GM21528 (cell line): Measurements from ENCODE around the gene PKHD1.

Source experiments
- ATAC-seq: cut with Tn5 transposase; IDR thresholded peaks from one replicate; pipeline ENCODE4 v1.9.1; 2021; ENCODE audit warnings: mild to moderate bottlenecking, moderate library complexity; ENCODE audit not compliant: unreplicated experiment, low FRiP score

The PKHD1 gene

DNA sequence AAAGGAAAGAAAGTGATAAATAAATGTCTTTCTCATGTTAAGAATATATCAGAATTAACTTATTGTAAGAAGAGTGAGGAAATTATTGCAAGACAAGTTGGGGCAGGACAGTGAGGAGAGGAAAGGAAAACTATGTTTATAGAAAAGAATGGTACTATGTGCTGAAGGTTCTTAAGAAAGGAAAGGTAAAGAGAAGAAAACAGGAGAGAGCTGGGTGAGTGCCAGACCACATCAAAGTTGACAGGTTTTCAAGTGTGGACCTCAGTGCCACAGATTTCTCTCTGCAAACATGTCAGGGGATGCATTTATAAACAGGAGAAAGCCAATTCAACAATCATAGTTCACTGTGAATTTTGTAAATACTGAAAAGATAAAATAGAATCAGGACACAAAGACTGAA, 439.2 kb downstream of the PKHD1 start:
- no peak for ATAC-seq

DNA sequence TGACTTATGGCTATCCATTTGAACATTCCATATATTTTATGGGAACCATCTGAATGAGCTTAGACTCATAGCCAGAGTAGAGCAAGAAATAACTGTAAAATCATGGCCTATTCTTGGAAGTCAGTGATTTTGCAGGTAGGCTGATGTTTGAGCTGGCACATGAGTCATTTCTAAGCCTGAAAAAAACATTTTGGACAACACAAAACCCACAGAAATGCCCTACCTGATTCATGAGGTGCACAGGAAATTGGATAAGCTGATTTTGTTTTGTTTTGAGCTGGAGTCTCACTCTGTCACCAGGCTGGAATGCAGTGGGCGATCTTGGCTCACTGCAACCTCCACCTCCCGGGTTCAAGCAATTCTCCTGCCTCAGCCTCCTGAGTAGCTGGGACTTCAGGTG, 443.0 kb downstream of the PKHD1 start:
- ATAC-seq = no peak

DNA sequence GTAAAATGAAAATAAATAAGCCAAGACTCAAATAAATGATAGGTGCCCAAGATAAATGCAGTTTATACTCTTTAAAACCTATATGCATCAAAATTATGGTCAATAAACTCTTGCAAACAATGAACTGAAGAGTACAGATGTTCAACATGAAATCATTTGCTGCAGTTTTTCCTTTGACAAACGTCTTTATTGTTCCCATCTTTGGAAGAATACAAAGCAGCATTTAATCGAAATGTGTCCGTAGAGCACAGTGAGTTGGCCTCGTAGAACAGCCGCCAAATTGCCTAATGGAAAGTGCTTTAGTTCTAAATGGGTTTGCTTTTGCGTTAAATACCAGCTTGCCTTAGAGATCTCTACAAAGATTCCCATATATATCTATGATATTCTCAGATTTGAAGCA, 447.4 kb downstream of the PKHD1 start:
- no peak for ATAC-seq

GRCh38 chr6:51633424-51633823, 454.0 kb downstream of the PKHD1 start:
- ATAC-seq = no peak

DNA sequence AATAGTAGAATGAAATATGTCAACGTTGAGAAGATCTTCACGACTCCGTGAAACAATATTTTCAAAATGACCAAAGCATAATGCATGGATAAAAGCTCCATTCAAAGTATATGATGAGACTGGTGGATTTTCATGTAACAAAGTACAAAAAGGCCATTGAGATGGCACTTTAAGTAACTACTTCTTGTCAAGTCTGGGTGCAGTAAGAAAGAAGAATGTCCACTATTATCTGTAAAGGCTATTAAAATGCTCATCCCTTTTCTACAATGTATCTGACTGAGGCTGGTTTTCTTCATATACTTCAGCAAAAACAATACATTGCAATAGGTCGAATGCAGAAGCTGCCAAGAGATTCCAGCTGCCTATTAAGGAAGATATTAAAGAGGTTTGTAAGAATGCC, 457.4 kb downstream of the PKHD1 start:
- ATAC-seq = no peak

DNA sequence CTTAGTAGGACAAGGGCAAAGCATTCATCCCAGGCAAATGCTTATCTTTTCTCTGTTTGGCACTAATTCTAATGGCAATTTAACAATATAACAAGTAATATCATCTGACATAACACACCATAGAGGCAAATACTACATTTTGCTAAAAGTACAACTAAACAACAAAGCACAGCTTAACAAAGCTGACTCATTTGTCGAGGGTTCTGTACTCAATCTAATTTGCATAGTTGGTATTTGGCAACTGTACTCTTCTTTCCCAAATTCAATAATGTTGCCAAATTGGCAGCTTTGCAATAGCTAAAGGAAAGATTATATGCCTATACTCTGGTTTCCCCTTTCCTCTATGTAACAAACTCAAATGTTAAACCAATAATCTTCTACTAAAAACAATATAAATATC, 461.0 kb downstream of the PKHD1 start:
- no peak for ATAC-seq

GRCh38 chr6:51625566-51625965, 461.8 kb downstream of the PKHD1 start:
- no peak for ATAC-seq

- ATAC-seq = no peak
These were observed 466.4 kb downstream of the PKHD1 start for GRCh38 chr6:51620971-51621370.

DNA sequence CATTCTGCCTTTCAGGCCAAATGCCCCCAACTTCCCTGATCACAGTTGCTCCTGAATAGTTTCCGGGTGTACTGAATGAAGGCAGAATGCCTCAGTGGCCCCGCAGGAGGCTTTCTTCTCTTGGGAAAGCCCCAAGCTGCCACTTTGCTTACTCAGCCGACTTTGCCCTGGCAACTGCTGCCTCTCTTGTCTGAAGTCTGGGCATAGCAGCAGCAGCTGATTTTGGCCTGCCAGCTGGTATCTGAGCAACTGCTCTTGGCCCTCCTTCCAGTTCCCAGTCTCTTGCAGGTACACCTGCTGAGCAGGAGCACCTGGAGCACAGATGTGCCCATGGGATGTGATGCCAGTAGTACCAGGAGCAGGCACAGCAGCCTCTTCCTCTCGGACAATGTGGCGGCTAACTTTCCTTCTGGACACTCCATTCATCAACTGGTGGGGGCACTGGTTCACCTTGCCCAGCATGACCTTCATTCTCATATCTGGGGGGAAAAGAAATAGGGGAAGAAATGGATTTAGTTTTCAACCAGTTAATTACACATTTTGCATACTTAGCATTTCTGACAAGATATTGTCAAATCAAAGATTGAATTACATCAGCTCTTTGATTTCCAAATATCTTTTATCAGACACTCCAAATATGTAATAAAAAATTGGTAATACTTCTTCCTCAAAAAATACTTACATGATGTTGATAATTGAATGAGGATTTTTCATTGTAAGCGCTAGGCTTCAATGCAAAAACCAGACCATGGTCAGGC, 468.2 kb downstream of the PKHD1 start:
- ATAC-seq = no peak

DNA sequence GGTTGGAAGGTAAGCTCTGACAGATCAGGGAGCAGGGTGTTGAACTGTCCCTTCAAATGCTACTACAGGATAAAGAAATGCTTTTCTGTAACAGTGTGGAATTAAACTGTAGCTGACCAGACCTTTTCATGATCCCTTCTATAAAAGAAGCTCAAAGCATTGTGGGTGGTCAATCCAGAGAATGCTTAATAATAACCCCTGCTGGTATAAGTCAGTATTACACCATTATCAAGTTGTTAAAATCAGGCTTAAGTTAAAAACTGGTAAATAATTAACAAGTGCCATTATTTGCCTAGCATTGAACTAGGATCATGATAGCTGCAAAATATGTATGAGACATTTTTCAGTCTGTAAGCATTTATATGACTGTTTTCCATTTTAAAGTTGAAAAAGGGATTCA, 468.9 kb downstream of the PKHD1 start:
- ATAC-seq = no peak

DNA sequence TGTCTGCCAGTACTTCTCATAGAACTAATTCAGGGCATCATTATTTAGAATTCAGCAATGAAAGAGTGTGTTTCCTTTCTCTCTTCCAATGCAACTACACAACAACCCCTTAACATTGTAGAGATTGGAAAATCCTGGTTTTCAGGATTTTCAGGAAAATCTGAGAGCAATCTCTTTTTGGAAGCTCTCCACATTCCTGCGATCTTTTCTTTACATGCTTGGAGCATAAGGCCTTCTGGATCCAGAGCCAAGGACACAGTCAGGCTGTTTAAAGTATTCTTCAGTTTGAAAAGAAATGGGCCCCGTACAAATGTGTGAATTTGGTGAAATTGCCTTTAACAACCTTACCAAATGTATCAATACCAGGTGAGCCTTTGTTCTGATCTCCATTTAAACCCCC, 469.7 kb downstream of the PKHD1 start:
- no peak for ATAC-seq

DNA sequence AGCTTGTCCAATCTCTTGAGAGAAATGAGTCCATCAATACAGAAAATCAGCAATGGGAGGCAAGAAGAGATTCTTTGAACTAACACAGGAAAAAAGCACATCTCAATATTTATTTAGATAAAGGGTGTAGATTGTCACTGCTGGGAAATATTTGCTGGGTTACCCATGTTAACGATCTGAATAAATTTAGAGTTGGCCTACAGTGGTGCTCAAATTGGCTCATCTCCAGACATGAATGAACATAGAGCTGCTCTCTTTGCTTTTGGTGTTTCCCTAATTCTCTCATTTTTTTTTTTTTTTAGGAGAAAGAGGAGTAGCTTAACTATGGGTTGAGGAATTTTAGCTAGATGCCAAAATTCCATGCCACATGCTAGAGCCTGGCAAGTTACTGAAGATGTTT, 471.2 kb downstream of the PKHD1 start:
- no peak for ATAC-seq

DNA sequence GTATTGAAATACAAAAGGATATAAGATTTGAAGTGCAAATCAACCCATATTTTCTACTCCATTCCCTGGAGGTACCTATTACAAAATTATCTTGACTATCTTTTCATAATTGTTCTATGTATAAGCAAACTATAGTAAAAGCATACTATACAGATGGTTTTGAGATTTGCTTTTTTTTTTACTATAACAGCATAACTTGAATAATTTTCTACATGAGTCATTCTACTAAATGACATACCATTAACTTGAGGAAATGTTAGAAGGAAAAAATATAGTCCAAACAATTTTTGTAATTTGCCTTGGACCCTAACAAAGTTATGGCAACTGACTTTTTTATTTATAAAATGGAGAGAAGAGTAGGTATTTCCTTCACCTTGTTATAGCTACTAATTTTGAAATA, 472.7 kb downstream of the PKHD1 start:
- ATAC-seq = no peak

GRCh38 chr6:51613558-51613957, 473.9 kb downstream of the PKHD1 start:
- no peak for ATAC-seq

DNA sequence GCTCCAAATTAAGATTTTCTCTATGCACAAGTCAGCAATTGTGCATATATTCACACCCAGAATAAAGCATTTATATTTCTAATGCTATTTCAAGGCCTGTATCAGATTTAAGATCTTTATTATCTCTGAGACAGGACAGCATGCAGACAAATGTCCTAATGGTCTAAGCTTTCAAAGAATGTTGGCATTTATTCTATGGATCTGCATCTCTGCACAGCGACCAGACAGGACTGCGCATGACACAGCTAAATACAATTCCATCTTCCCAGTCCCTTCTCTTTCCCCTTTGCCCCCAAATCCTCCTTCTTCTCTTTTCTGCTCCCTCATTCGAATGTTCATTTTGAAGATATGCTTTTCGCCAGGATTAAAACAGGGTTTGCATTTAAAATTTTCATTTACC, 478.5 kb downstream of the PKHD1 start:
- no peak for ATAC-seq

DNA sequence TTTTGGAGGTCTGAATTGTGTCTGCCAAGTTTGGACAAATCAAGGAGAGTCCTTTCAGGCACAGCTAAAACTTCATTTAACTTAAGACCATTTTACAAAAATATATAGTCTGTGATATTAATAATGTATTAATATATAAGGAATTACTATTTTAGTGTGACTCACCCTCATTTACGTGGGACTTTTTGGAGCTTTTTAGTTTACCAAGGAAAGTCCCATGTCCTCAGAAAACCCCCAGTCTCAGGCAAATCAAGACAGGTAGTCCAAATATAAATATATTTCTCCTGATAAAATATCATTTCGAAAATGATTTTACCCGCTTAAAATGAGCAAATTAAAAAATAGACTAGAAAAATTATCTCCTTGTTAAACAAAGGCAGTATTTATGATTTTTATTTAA, 479.0 kb downstream of the PKHD1 start:
- no peak for ATAC-seq

DNA sequence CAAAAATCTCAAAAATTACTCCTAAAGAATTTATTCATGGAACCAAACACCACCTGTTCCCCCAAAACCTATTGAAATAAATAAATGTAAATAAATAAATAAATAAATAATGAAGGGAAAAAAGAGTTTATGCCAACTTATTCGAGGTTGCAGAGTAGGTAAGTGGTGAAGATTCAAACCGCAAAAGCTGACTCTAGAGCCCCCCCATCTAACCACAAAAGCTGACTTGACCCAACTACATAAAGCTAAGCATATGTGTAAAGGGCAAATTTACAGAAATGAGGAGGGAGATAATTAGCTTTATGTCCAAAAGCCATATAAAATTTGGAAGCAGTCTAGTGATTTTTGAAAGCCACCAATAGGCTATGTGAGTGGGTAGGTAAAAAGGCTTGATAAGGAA, 486.9 kb downstream of the PKHD1 start:
- ATAC-seq = no peak

- no peak for ATAC-seq
These were observed 489.2 kb downstream of the PKHD1 start for GRCh38 chr6:51598171-51598570.

DNA sequence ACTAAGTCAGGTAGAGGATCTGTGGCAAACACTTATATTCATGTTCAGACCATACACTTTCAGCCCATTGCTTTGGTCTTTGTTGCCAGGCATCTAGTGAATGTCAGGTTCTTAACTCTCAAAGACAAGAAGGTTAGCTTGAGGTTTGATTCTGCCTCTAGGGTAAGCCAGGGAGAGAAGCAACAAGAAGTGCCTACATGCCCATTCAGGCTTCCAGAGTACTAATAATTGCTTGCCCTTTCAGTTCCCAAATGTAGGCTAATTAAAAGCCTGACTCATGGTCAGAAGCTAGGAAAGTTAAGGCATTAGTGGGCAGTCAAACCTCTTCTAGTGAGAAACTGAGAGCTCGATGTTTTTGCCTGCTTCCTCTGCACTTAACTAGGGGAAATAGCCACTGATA, 492.4 kb downstream of the PKHD1 start:
- no peak for ATAC-seq

- no peak for ATAC-seq
These were observed 502.1 kb downstream of the PKHD1 start for GRCh38 chr6:51585264-51585663.

- ATAC-seq = no peak
These were observed 503.2 kb downstream of the PKHD1 start for GRCh38 chr6:51584163-51584562.

DNA sequence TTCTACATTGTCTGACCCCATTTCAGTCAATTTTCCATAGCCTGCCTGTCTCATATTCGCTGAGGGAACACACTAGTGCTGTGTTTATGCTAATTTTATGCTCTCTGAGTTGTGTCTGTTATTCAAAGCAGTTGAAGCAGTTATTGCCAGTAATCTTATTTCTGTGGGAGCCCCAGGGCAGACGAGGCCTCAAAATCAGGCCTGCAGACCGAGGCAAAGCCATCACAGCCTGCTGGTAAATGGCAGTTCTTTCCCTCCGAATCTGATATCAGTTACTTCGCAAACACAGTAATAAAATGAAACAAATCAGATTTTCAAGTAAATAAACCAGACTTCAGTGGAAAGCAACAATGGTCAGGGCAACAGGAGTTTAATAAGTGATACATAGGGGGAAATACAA, 508.4 kb downstream of the PKHD1 start:
- ATAC-seq = no peak

- ATAC-seq = no peak
These were observed 509.1 kb downstream of the PKHD1 start for GRCh38 chr6:51578362-51578761.
